GM23248 (cell line): ENCODE measurements around the gene SELL.

Source experiments
- EZH2 ChIP-seq: fragments of 200-600 bp; sonication (generic); IDR thresholded peaks from 2 replicates; pipeline ENCODE4 v1.6.1; 2018; ENCODE audit warnings: antibody characterized with exemption, mild to moderate bottlenecking; ENCODE audit not compliant: insufficient read depth, poor library complexity, severe bottlenecking
- EZH2phosphoT487 ChIP-seq: fragments of 200-600 bp; sonication (generic); IDR thresholded peaks from 2 replicates; pipeline ENCODE4 v1.6.1; 2018; ENCODE audit warnings: antibody characterized with exemption, moderate library complexity, mild to moderate bottlenecking, low read depth; ENCODE audit not compliant: insufficient read depth

GRCh38 chr1:169698976-169699375 is 12.4 kb downstream of the SELL start:
- TF ChIP-seq EZH2phosphoT487 (no peak), EZH2 (no peak)
